HCT116 (cell line): ENCODE results near the gene STK32B. TPM values are rescaled to one million over a fixed set of nuclear protein-coding genes. Genes with fewer than 3 reads are reported as not detected.

ENCODE experiments used
- ATAC-seq: fragments of 200-7000 bp; cut with Tn5 transposase; 2 replicates; pipeline ENCODE4 v1.9.1; 2020; ENCODE audit warnings: mild to moderate bottlenecking, moderate library complexity
- BruUV-seq: library from RNA; stranded (reverse); fragments of 400-500 nt; replicated peaks from 2 replicates; lab custom pipeline; 2021; lab: Mats Ljungman, UMichigan
- CTCF ChIA-PET: fragments of 300-600 bp; sonication (Branson Sonifier 250); formaldehyde crosslinking; loops from one replicate; lab custom pipeline; 2021; ENCODE audit warnings: antibody characterized with exemption; lab: Charles Lee
- POLR2A ChIA-PET: fragments of 300-600, 350-600 bp; sonication (Branson Sonifier 250); formaldehyde crosslinking; loops from one replicate; lab custom pipeline; 2021; ENCODE audit warnings: antibody characterized with exemption; lab: Charles Lee
- RAD21 ChIA-PET, 2 experiments: fragments of 300-600 bp; sonication (Branson Sonifier 250); formaldehyde crosslinking; loops; one replicate each; lab custom pipeline; 2023; ENCODE audit warnings: low total read pairs in 2 of 2; ENCODE audit not compliant: uncharacterized antibody in 2 of 2, unreplicated experiment in 2 of 2, low non-redundant PET in 1 of 2; lab: Charles Lee
- DNase-seq: peaks from one replicate; pipeline ENCODE4 v3.0.0-alpha.2; 2010; ENCODE audit warnings: low read depth, low spot score
- H2AFZ ChIP-seq: fragments of 200-600 bp; shearing (Covaris generic), sonication (generic); 2 replicates; pipeline ENCODE4 v1.6.1; 2017; ENCODE audit warnings: low read depth, mixed run types, mixed read lengths, antibody characterized with exemption, low read length; ENCODE audit not compliant: poor library complexity, severe bottlenecking
- H3K27ac ChIP-seq: 2 replicates; pipeline ENCODE4 v1.5.1; 2012; ENCODE audit warnings: low read depth, low read length
- H3K27me3 ChIP-seq: fragments of 200-600 bp; sonication (generic); 2 replicates; pipeline ENCODE4 v1.6.1; 2016; ENCODE audit warnings: mixed run types, low read length, mixed read lengths; ENCODE audit not compliant: insufficient read depth
- H3K36me3 ChIP-seq, 2 experiments: fragments of 200-500 bp in 1 of 2; fragments of 200-600 bp in 1 of 2; sonication (Bioruptor generic) in 1 of 2; sonication (generic) in 1 of 2; 2 replicates each; pipeline versions ENCODE4 v1.5.1 to v1.6.1; 2014 to 2016; ENCODE audit warnings: low read length in 2 of 2, inconsistent platforms in 1 of 2, mixed read lengths in 1 of 2, mixed run types in 1 of 2; ENCODE audit not compliant: insufficient read depth in 2 of 2, control insufficient read depth in 1 of 2
- H3K4me1 ChIP-seq, 2 experiments: fragments of 200-600 bp in 1 of 2; sonication (generic) in 1 of 2; 2 replicates each; pipeline versions ENCODE4 v1.5.1 to v1.6.1; 2012 to 2017; ENCODE audit warnings: low read length in 2 of 2, inconsistent platforms in 1 of 2, mild to moderate bottlenecking in 1 of 2, mixed read lengths in 1 of 2, mixed run types in 1 of 2, moderate library complexity in 1 of 2; ENCODE audit not compliant: insufficient read depth in 2 of 2, control insufficient read depth in 1 of 2
- H3K4me2 ChIP-seq: fragments of 200-600 bp; sonication (generic); 2 replicates; pipeline ENCODE4 v1.6.1; 2017; ENCODE audit warnings: mixed run types, low read length, mixed read lengths
- H3K4me3 ChIP-seq, 2 experiments: fragments of 200-600 bp in 1 of 2; sonication (generic) in 1 of 2; replicated peaks in 1 of 2; 2 replicates each; pipeline ENCODE4 v1.5.1; 2011 to 2016; ENCODE audit warnings: low read length in 2 of 2, control low read depth in 1 of 2, low read depth in 1 of 2, mild to moderate bottlenecking in 1 of 2, mixed read lengths in 1 of 2, mixed run types in 1 of 2
- H3K79me2 ChIP-seq: fragments of 200-600 bp; sonication (generic); 2 replicates; pipeline ENCODE4 v1.6.1; 2017; ENCODE audit warnings: mild to moderate bottlenecking, mixed run types, low read length, moderate library complexity, mixed read lengths; ENCODE audit not compliant: insufficient read depth
- H3K9ac ChIP-seq: fragments of 200-600 bp; sonication (generic); 2 replicates; pipeline ENCODE4 v1.6.1; 2016; ENCODE audit warnings: low read length, mixed read lengths
- H3K9me2 ChIP-seq: fragments of 200-600 bp; sonication (generic), shearing (Covaris generic); 2 replicates; pipeline ENCODE4 v1.6.1; 2017; ENCODE audit warnings: mixed run types, mild to moderate bottlenecking, moderate library complexity; ENCODE audit not compliant: insufficient read depth
- H3K9me3 ChIP-seq, 2 experiments: fragments of 200-500 bp in 1 of 2; fragments of 200-600 bp in 1 of 2; sonication (Bioruptor generic) in 1 of 2; sonication (generic) in 1 of 2; 2 replicates each; pipeline ENCODE4 v1.6.1; 2014 to 2017; ENCODE audit warnings: low read length in 2 of 2, mixed read lengths in 2 of 2, inconsistent platforms in 1 of 2, low read depth in 1 of 2, mild to moderate bottlenecking in 1 of 2, mixed run types in 1 of 2, moderate library complexity in 1 of 2; ENCODE audit not compliant: control insufficient read depth in 1 of 2, insufficient read depth in 1 of 2
- H4K20me1 ChIP-seq: fragments of 200-600 bp; sonication (generic), shearing (Covaris generic); 2 replicates; pipeline ENCODE4 v1.6.1; 2017; ENCODE audit warnings: mixed run types, mild to moderate bottlenecking, moderate library complexity; ENCODE audit not compliant: insufficient read depth
- CEBPB ChIP-seq: IDR thresholded peaks from 2 replicates; pipeline ENCODE4 v1.6.1; 2012; ENCODE audit warnings: low read depth
- EGR1 ChIP-seq: IDR thresholded peaks from 2 replicates; pipeline ENCODE4 v1.6.1; 2012; ENCODE audit warnings: low read depth
- JUND ChIP-seq: IDR thresholded peaks from 2 replicates; pipeline ENCODE4 v1.6.1; 2012
- MAX ChIP-seq: IDR thresholded peaks from 2 replicates; pipeline ENCODE4 v1.6.1; 2012
- RAD21 ChIP-seq: IDR thresholded peaks from 2 replicates; pipeline ENCODE4 v1.6.1; 2012; ENCODE audit warnings: low read depth, mild to moderate bottlenecking
- SIN3A ChIP-seq: IDR thresholded peaks from 2 replicates; pipeline ENCODE4 v1.6.1; 2012; ENCODE audit warnings: low read depth
- SP1 ChIP-seq: IDR thresholded peaks from 2 replicates; pipeline ENCODE4 v1.6.1; 2012; ENCODE audit warnings: low read depth
- SRF ChIP-seq: IDR thresholded peaks from 2 replicates; pipeline ENCODE4 v1.6.1; 2012; ENCODE audit warnings: low read depth
- TCF7L2 ChIP-seq: IDR thresholded peaks from 2 replicates; pipeline ENCODE4 v1.7.0; 2011; ENCODE audit warnings: borderline replicate concordance, inconsistent platforms; ENCODE audit not compliant: insufficient read depth, insufficient read length; ENCODE audit errors: extremely low read depth
- YY1 ChIP-seq: IDR thresholded peaks from 2 replicates; pipeline ENCODE4 v1.6.1; 2011; ENCODE audit warnings: low read length, low read depth, moderate library complexity, mild to moderate bottlenecking; ENCODE audit not compliant: insufficient replicate concordance; ENCODE audit errors: extremely low read depth
- ZFX ChIP-seq: fragments of 450-650 bp; IDR thresholded peaks from 2 replicates; pipeline ENCODE4 v1.6.1; 2017
- intact Hi-C: fragments of 100-400 bp; cut with micrococcal nuclease; formaldehyde crosslinking; loops from 2 replicates; pipeline ENCODE4 v1.10.0; 2022
- total RNA-seq: library from RNA; stranded (reverse); gene quantifications from one replicate; pipeline ENCODE4 v1.2.1, GENCODE V29; 2021; ENCODE audit not compliant: unreplicated experiment
- TF ChIP-seq, protein P1 (sequence below): IDR thresholded peaks from 2 replicates; pipeline ENCODE4 v1.6.1; 2012; ENCODE audit warnings: low read depth

STK32B gene
- total RNA-seq, 1 experiment from 2014 or later = not detected

DNA sequence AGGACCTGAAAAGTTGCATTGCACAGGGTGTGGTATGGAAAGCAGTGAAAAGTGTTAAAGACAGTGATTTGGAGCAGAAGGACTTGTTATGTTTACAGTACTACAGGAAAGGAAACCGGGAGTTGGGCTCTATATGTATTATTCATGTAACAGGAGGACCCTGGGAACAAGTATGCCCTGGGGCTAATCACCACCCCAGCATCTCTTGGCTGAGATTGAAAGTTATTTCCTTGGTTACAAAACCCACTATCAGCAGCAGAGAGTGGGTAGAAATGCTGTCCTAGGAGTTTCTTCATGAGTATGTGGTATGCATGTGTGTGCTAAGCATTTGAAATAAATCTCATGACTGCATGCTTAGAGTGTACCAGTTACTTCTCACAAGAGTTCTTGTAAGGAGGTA is 46.9 kb downstream of the STK32B start:
- RAD21 ChIA-PET = no interaction called here
- H3K9me2 ChIP-seq = no peaks in the 10 kb centered on the region
- TF ChIP-seq JUND (no peak), SIN3A (no peak), ZFX (no peak), SRF (no peak), EGR1 (no peak)

DNA sequence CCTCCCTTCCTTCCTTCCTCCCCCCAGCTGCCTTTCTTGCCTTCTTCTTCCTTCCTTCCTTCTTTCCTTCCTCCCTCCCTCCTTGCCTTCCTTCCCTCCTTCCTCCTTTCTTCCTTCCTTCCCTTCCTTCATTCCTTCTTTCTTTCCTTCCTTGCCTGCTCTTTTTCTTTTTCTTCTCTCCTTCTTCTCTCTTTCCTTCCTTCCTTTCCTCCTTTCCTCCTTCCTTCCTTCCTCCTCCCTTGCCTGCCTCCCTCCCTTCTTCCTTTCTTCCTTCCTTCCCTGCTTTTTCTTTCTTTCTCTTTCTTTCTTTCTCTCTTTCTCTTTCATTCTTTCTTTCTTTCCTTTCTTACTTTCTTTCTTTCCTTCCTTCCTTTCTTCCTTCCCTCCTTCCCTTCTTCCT is 49.1 kb downstream of the STK32B start:
- intact Hi-C loops = no loop called here
- no peaks in the 10 kb centered on the region for H4K20me1 ChIP-seq
- no peaks in the 10 kb centered on the region for H3K4me1 ChIP-seq
- ChIA-PET CTCF (no interaction called here), POLR2A (no interaction called here), RAD21 (no interaction called here)
- BruUV-seq = no TSS peak
- H3K27me3 ChIP-seq = peaks cover 16% of the 10 kb centered on the region
- no peaks in the 10 kb centered on the region for H3K9me2 ChIP-seq
- no peaks in the 10 kb centered on the region for H3K79me2 ChIP-seq
- H3K4me3 ChIP-seq = no peak overlapping the region
- ATAC-seq (no peak), DNase-seq (no peak)
- no peaks in the 10 kb centered on the region for H3K9me3 ChIP-seq
- no peak overlapping the region for H3K9ac ChIP-seq
- no peak for TF ChIP-seq TCF7L2
- no peak for TF ChIP-seq MAX
- TF ChIP-seq, protein P1, sequence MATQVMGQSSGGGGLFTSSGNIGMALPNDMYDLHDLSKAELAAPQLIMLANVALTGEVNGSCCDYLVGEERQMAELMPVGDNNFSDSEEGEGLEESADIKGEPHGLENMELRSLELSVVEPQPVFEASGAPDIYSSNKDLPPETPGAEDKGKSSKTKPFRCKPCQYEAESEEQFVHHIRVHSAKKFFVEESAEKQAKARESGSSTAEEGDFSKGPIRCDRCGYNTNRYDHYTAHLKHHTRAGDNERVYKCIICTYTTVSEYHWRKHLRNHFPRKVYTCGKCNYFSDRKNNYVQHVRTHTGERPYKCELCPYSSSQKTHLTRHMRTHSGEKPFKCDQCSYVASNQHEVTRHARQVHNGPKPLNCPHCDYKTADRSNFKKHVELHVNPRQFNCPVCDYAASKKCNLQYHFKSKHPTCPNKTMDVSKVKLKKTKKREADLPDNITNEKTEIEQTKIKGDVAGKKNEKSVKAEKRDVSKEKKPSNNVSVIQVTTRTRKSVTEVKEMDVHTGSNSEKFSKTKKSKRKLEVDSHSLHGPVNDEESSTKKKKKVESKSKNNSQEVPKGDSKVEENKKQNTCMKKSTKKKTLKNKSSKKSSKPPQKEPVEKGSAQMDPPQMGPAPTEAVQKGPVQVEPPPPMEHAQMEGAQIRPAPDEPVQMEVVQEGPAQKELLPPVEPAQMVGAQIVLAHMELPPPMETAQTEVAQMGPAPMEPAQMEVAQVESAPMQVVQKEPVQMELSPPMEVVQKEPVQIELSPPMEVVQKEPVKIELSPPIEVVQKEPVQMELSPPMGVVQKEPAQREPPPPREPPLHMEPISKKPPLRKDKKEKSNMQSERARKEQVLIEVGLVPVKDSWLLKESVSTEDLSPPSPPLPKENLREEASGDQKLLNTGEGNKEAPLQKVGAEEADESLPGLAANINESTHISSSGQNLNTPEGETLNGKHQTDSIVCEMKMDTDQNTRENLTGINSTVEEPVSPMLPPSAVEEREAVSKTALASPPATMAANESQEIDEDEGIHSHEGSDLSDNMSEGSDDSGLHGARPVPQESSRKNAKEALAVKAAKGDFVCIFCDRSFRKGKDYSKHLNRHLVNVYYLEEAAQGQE = no peak
- no peak for TF ChIP-seq EGR1
- TF ChIP-seq CEBPB = no peak
- TF ChIP-seq YY1 = no peak
- no peak for TF ChIP-seq RAD21
- TF ChIP-seq SP1 = no peak
- H2AFZ ChIP-seq = no peak overlapping the region
- no peak overlapping the region for H3K27ac ChIP-seq
- no peak overlapping the region for H3K4me2 ChIP-seq
- H3K36me3 ChIP-seq = no peaks in the 10 kb centered on the region

More for the DNA sequence above, 46.9 kb downstream of the STK32B start:
- Histone ChIP-seq H2AFZ (no peak overlapping the region), H3K9ac (no peak overlapping the region), H3K9me3 (no peaks in the 10 kb centered on the region), H3K4me1 (no peaks in the 10 kb centered on the region), H3K4me2 (no peak overlapping the region), H4K20me1 (no peaks in the 10 kb centered on the region), H3K27ac (no peak overlapping the region), H3K27me3 (peaks cover 12% of the 10 kb centered on the region), H3K79me2 (no peaks in the 10 kb centered on the region), H3K4me3 (no peak overlapping the region), H3K36me3 (no peaks in the 10 kb centered on the region)
- ChIA-PET POLR2A (no interaction called here), CTCF (no interaction called here)
- DNase-seq = no peak
- intact Hi-C loops = no loop called here
- no peak for ATAC-seq
- BruUV-seq = no TSS peak
